ENCODE measurements around the gene KLF15. TPM values are rescaled to one million over a fixed set of nuclear protein-coding genes. Genes with fewer than 3 reads are reported as not detected.

Gene KLF15
- total RNA-seq, 1 donor from 2014 or later, result 0.67 TPM

DNA sequence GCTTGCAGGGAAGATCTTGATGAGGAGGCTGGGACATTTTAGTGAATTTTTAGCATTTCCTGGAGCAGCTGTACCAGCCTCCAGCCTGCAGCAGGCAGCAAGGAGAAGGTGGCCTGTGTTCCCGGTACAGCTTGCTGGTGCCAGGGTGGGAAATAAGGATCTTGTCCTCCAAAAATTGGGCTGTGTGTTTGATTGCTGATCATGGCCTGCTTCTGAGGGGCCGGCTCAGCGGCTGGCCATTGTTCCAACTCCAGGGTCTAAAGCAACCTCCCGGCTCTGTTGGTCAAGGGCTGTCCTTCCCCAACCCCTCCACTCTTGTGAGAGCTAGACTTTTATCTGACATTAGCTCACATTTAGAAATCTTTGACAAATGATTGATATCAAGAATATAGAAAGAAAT is 42.5 kb upstream of the KLF15 start:
- no peaks in the 10 kb centered on the region for H3K36me3 ChIP-seq (ENCODE audit: control insufficient read depth, insufficient read depth, low read length)
- H3K27me3 ChIP-seq (ENCODE audit: control insufficient read depth, insufficient read depth, low read length), result peaks cover 12% of the 10 kb centered on the region
- no peak overlapping the region for H3K4me3 ChIP-seq (ENCODE audit: low read depth, low read length)
- DNase-seq (ENCODE audit: low read depth), result no peak
- TF ChIP-seq, protein P1, sequence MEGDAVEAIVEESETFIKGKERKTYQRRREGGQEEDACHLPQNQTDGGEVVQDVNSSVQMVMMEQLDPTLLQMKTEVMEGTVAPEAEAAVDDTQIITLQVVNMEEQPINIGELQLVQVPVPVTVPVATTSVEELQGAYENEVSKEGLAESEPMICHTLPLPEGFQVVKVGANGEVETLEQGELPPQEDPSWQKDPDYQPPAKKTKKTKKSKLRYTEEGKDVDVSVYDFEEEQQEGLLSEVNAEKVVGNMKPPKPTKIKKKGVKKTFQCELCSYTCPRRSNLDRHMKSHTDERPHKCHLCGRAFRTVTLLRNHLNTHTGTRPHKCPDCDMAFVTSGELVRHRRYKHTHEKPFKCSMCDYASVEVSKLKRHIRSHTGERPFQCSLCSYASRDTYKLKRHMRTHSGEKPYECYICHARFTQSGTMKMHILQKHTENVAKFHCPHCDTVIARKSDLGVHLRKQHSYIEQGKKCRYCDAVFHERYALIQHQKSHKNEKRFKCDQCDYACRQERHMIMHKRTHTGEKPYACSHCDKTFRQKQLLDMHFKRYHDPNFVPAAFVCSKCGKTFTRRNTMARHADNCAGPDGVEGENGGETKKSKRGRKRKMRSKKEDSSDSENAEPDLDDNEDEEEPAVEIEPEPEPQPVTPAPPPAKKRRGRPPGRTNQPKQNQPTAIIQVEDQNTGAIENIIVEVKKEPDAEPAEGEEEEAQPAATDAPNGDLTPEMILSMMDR (IDR thresholded peaks at IDR 0.05; ENCODE audit: insufficient read depth, low read length, poor library complexity, severe bottlenecking), result no peak

DNA sequence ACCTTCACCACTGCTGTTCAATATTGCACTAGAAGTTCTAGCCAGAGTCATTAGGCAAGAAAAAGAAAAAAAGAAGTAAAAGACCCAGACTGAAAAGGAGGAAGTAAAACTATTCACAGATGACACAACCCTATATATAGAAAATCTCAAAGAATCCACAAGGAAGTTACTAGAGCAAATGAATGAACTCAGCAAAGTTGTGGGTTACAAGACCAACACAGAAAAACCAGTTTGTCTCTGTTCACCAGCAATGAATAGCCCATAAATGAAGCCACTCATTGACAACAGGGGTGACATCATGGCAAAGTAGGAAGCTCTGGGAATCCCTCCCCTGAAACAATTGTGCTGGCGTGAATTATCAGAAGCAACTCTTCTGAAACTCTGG is 42.1 kb upstream of the KLF15 start:
- no peak overlapping the region for H3K4me3 ChIP-seq (ENCODE audit: low read depth, low read length)
- TF ChIP-seq, protein P1 (IDR thresholded peaks at IDR 0.05; ENCODE audit: insufficient read depth, low read length, poor library complexity, severe bottlenecking), result no peak

GRCh38 chr3:126398423-126399350 is 41.5 kb upstream of the KLF15 start:
- Histone ChIP-seq H3K36me3 (ENCODE audit: control insufficient read depth, insufficient read depth, low read length) (no peaks in the 10 kb centered on the region), H3K27me3 (ENCODE audit: control insufficient read depth, insufficient read depth, low read length) (peaks cover 21% of the 10 kb centered on the region), H3K4me3 (ENCODE audit: low read depth, low read length) (no peak overlapping the region)
- no peak for DNase-seq (ENCODE audit: low read depth)
- TF ChIP-seq, protein P1 (IDR thresholded peaks at IDR 0.05; ENCODE audit: insufficient read depth, low read length, poor library complexity, severe bottlenecking), result no peak

More for the DNA sequence above, 42.1 kb upstream of the KLF15 start:
- peak; percentile 18 for DNase-seq (ENCODE audit: low read depth)
- Histone ChIP-seq H3K36me3 (ENCODE audit: control insufficient read depth, insufficient read depth, low read length) (no peaks in the 10 kb centered on the region), H3K27me3 (ENCODE audit: control insufficient read depth, insufficient read depth, low read length) (peaks cover 15% of the 10 kb centered on the region)

DNA sequence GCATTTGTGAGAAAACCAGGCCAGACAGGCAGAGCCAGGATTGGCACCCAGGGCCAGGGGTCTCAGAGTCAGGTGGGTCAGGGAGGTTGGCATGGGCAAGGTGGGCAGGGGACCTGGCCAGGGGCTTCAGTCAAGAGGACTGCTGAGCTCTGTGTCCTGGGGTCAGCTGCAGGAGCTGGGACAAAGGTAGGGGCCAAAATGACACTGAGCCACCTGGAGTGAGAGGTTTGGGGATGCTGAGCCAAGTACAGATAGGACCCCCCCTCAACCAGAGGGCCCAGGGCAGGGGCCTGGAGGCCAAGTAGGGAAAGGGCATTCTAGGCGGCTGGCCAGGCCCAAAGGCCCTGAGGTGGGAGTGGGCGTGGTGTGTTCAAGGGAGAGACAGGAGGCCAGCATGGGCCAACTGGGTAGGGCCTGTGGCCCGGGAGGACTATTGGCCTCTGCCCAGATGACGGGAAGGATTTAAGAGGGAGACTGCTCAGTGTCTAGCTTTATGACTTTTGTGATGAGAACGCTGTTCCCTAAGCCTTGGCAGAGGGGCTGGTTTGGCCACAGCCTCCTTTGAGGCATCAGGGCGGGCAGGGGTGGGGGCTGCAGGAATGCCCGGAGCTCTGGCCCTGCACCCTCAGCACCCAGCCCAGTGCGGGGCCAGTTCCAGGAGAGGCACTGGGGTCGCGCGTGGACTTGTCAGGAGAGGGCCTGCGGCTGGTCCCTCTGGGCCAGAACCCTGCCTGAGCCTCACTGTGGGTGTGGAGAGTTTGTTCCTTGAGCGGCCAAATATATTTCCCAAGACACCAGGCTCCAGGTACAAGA is 40.6 kb upstream of the KLF15 start:
- no peak for DNase-seq (ENCODE audit: low read depth)
- TF ChIP-seq, protein P1 (IDR thresholded peaks at IDR 0.05; ENCODE audit: insufficient read depth, low read length, poor library complexity, severe bottlenecking), result no peak
- Histone ChIP-seq H3K27me3 (ENCODE audit: control insufficient read depth, insufficient read depth, low read length) (peaks cover 27% of the 10 kb centered on the region), H3K36me3 (ENCODE audit: control insufficient read depth, insufficient read depth, low read length) (no peaks in the 10 kb centered on the region), H3K4me3 (ENCODE audit: low read depth, low read length) (no peak overlapping the region)

DNA sequence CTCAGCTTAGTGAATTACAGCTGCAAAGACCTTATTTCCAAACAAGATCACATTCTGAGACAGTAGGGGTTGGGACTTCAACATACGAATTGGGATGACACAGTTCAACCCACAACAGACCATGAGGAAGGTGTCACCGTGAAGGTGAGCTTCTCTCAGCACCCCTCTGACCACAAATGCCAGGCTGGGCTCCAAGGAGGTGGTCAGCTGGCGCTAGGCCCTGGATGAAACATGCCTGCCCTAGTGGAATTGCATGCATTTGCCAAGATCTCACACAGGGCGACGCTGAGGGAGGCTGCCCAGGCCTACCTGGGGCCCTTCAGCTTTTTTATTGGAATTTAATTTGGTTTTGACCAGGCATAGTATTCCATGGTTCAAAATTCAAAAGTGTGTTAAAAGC is 39.3 kb upstream of the KLF15 start:
- Histone ChIP-seq H3K27me3 (ENCODE audit: control insufficient read depth, insufficient read depth, low read length) (peaks cover 33% of the 10 kb centered on the region), H3K4me3 (ENCODE audit: low read depth, low read length) (no peak overlapping the region), H3K36me3 (ENCODE audit: control insufficient read depth, insufficient read depth, low read length) (no peaks in the 10 kb centered on the region)
- TF ChIP-seq, protein P1 (IDR thresholded peaks at IDR 0.05; ENCODE audit: insufficient read depth, low read length, poor library complexity, severe bottlenecking), result no peak
- no peak for DNase-seq (ENCODE audit: low read depth)

All from kidney epithelial cell (primary cell).